ENCODE results near the gene ST8SIA6.
"Not testable (repeated sequence)": the region's sequence is repeated elsewhere in the genome, so short reads cannot be mapped to it uniquely, and the experiment has no call there.

ST8SIA6 gene

GRCh38 chr10:17427201-17427600 lies 27.2 kb downstream of the ST8SIA6 start:
- no peak for DNase-seq (ENCODE audit: low read depth)

DNA sequence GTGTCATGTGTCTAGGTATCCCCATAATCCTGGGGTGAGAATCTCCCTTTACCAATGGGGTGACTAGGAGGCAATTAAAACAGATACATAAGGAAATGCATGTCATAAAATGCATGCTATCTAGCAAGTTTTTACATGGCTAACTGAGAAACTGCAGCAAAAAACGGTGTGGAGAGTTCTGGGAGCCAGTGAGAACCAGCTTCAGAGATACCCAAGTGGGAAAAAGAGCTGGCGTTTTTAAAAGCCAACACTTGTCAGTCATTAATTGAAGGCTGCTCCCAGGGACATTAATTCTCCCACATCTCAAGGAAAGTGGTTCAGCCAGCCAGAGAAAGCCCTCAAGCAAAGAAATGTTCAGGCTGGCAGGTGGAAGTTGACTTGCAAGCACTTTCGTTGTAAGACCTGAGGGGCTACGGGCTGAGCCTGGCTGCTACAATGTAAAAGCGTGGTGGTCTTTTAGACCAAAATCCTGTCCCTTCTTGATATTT lies 28.1 kb downstream of the ST8SIA6 start:
- no peak for DNase-seq (ENCODE audit: low read depth)

DNA sequence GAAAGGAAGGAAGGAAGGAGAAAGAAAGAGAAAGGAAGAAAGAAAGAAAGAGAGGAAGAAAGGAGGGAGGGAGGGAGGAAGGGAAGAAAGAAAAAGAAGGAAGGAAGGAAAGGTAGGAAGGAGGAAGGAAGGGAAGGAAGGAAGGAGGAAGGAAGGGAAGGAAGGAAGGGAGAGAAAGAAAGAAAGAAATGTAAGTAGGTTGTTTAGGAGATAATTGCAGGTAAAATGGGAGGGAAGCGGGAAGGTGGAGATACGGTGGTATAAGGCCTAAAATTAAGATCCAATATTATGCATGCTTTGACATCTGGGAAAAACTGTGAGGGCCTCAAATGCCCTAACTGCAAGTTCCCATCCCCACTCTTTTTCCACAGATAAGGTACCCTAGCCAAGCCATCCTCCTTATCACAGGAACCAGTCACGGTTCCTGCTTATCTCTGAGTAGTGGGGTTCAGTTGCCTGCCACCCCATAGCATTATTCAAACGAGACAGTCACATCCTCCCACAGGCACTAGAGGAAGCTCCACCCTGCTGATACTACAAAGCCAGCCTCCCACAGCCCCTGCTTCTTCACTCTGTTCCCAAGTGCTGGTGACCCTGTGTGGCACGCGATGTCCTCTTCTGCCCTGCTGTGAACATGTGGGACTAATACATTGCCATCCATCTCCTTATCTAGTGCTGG lies 28.7 kb downstream of the ST8SIA6 start:
- DNase-seq (ENCODE audit: low read depth) = peak; percentile 25

GRCh38 chr10:17423632-17424186 lies 30.7 kb downstream of the ST8SIA6 start:
- no peak for DNase-seq (ENCODE audit: low read depth)

- no peak for DNase-seq (ENCODE audit: low read depth)
Observed at GRCh38 chr10:17422931-17423330, 31.5 kb downstream of the ST8SIA6 start.

DNA sequence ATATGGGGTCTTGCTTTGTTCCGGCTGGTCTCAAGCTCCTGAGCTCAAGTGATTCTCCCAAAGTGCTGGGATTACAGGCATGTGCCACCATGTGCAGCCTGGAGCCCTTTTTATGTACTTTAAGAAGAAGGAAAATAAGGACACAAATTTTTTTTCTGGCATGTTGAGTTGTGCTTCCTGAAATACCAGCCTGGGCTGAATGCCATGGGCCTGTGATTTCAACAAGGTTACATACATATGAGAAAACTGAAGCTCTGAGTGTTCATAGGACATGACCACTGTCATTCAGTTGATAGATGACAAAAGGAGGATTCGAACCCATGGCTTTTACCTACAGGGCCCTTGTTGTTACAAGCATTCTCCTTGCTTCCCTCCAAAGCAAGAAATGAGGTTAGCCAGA lies 36.1 kb downstream of the ST8SIA6 start:
- DNase-seq (ENCODE audit: low read depth) = no peak

- DNase-seq (ENCODE audit: low read depth) = no peak
Observed at GRCh38 chr10:17416442-17417211, 37.8 kb downstream of the ST8SIA6 start.

GRCh38 chr10:17415046-17415658 lies 39.2 kb downstream of the ST8SIA6 start:
- no peak for DNase-seq (ENCODE audit: low read depth)

GRCh38 chr10:17414484-17414883 lies 39.9 kb downstream of the ST8SIA6 start:
- DNase-seq (ENCODE audit: low read depth) = no peak

DNA sequence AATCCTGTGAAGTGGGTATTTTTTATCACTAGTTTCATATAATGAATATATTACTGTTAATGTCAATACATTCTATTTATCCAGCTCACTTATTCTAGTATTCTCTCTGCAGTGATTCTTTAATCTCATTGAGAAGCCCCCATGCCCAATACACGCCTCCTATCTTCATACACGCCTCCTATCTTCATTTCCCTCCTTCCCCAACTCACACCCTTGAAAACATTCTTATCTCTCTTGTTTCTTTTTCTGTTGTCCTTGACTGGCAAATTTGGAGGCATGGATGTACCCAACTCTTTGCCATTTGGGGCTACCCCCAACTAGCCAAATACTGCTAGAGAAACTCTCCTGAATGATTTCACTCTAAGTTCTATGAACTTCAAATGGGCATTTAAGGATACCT lies 40.5 kb downstream of the ST8SIA6 start:
- DNase-seq (ENCODE audit: low read depth) = no peak

- DNase-seq (ENCODE audit: low read depth) = no peak
Observed at GRCh38 chr10:17412323-17412722, 42.1 kb downstream of the ST8SIA6 start.

GRCh38 chr10:17410907-17411306 lies 43.5 kb downstream of the ST8SIA6 start:
- no peak for DNase-seq (ENCODE audit: low read depth)

DNA sequence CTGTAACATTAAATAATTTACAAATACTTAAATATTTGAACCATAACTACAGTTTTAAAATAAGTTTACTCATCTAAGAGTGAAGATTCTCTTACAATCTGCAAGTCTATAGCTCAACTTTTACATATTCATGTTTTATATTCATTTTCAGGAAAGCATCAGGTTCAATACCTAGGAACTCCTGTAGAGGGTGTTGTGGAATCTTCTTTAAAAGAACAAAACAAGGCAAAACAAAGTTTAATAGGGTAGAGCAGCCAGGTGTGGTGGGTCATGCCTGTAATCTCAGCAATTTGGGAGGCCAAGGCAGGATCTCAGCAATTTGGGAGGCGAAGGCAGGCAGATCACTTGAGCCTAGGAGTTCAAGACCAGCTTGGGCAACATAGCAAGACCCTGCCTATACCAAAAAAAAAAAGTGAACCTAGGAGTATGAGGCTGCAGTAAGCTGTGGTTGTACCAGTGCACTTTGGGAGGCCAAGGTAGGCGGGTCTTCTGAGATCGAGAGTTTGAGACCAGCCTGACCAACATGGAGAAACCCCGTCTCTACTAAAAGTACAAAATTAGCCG lies 45.1 kb downstream of the ST8SIA6 start:
- DNase-seq (ENCODE audit: low read depth) = no peak

GRCh38 chr10:17407047-17407446 lies 47.3 kb downstream of the ST8SIA6 start:
- no peak for DNase-seq (ENCODE audit: low read depth)

DNA sequence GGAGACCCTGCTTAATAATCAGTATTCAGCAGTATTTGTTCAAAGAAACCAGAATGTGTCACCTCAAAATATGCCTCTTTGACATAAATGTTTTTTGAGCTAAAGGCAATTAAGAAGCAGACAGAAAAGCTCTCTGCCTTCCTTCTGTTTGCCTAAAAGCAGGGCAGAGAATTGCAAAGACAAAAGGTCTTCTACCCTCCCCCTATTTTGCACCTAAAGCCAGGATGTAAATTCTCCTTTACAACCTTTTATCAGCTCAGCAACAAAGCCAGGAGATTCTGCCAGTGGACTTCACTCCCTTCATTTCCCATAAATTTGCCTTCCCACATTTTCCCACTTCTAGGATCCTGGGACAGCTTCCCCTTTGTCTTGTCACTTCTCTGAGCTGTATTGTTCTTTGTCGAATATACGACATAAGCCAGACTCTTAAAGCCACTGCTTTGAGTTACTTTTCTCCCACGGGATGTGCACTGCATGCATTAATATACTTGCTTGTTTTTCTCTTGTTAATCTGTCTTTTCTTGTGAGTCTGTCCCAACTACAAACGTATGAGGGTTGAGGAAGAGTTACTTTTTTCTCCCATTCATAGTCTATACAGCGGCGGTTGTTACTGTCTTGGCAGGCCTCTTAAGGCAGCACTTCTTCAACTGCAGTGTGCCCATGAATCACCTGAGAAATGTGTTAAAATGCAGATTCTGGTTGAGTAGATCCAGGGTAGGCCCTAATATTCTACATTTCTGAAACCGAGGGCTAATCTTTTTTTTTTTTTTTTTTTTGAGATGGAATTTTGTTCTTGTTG lies 48.2 kb downstream of the ST8SIA6 start:
- no peak for DNase-seq (ENCODE audit: low read depth)

DNA sequence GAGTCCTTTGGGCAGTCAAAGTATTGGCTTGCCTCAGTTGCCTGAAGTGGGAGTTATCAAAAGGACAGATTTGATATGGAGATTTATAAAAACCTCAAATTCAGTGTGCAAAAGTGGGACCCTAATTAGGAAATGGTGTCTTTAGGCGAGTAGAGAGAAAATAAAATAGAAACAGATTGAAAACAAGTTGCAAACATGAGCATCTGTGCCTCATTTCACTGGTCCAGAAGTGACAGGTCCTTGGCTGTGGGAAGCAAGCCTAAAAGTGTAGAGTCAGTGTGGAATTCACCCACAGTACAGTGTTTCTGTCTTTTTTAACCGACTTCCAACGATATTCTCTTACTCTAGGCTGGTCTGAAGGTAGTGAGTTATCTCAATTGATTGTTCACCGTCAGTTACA lies 51.2 kb downstream of the ST8SIA6 start:
- DNase-seq (ENCODE audit: low read depth) = no peak

- not testable (repeated sequence) for DNase-seq (ENCODE audit: low read depth)
Observed at GRCh38 chr10:17402040-17402439, 52.4 kb downstream of the ST8SIA6 start.

DNA sequence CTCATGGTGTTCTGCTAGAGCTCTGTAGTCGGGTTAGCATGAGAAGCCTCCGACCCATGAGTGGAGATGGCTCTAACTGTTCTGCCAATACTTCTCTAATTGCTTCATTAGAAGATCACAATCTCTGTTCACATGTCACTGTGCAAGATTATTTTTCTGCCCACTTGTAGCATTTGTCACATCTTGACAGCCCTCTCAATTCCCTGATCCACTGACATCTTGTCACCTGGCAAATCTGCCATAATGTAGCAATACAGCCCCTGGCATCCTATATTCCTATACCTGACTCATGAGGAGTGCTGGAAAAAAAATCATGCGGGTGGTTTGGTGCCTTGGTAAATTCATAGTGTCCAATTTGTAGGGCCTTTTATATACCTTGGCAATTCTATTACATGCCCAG lies 58.4 kb downstream of the ST8SIA6 start:
- DNase-seq (ENCODE audit: low read depth) = no peak

- DNase-seq (ENCODE audit: low read depth) = peak; percentile 18
Observed at GRCh38 chr10:17394854-17395253, 59.5 kb downstream of the ST8SIA6 start.

- DNase-seq (ENCODE audit: low read depth) = no peak
Observed at GRCh38 chr10:17387861-17388503, 66.4 kb downstream of the ST8SIA6 start.

DNA sequence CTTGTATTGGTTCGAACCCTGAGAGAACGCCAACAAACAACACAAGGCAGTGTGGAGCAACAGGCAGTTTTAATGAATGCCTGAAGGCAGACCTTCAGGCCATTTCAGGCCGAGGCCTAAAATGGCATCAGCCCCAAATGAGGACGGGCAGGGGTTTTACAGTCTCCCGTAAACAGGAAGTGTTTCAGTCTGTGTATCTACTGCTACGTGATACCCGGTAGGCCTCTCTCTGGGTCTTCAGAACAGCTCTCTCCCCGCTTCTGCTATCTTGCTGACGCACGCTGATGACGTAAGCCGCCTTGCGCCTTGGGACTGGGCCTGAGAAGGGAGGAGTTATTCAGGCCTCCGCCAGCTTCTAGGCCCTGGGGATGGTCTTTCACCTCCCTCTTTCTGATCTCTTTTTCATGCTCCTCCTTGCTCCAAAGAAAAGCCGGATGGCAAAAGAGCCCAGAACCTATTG lies 67.7 kb downstream of the ST8SIA6 start:
- no peak for DNase-seq (ENCODE audit: low read depth)
